Measurements from ENCODE around the gene EMP2.

- TF ChIP-seq CTCF (IDR thresholded peaks at IDR 0.05; ENCODE audit: low read depth, low read length), result no peak
- no peak for TF ChIP-seq EZH2phosphoT487 (IDR thresholded peaks at IDR 0.05; ENCODE audit: low read depth)
Measured at GRCh38 chr16:10589109-10589508, 8.7 kb upstream of the EMP2 start.

Measured in OCI-LY3 (cell line).